Skin epidermis (tissue), 12 donors: ENCODE data around the gene THADA.

Experiments used
- H3K27ac ChIP-seq, 21 experiments: fragments of 200-600 bp; sonication (generic) in 11 of 21; one replicate each; pipeline ENCODE4 v1.5.0; 2020; ENCODE audit warnings: mild to moderate bottlenecking in 3 of 21, inconsistent platforms in 2 of 21, moderate library complexity in 2 of 21
- H3K4me3 ChIP-seq, 7 experiments: fragments of 200-600 bp; sonication (generic) in 2 of 7; one replicate each; pipeline ENCODE4 v1.5.0; 2020; ENCODE audit warnings: inconsistent platforms in 2 of 7, mild to moderate bottlenecking in 2 of 7, moderate library complexity in 1 of 7

Gene THADA

GRCh38 chr2:43430489-43430888 lies 165.3 kb downstream of the THADA start:
- Histone ChIP-seq H3K4me3 (no peak overlapping the region), H3K27ac (peak overlapping the region in 1 of 21 experiments; percentile 26)

- peak overlapping the region in 1 of 21 experiments; percentile 19 for H3K27ac ChIP-seq
Measured at GRCh38 chr2:43429369-43429768, 166.5 kb downstream of the THADA start.

GRCh38 chr2:43427032-43427424 lies 168.8 kb downstream of the THADA start:
- Histone ChIP-seq H3K4me3 (no peak overlapping the region), H3K27ac (peak overlapping the region; percentile 13 to 87 (median 81))

More at GRCh38 chr2:43429369-43429768, 166.5 kb downstream of the THADA start:
- H3K4me3 ChIP-seq, result no peak overlapping the region

GRCh38 chr2:43426305-43427031 lies 169.4 kb downstream of the THADA start:
- Histone ChIP-seq H3K27ac (peak overlapping the region in 20 of 21 experiments; percentile 46 to 87 (median 81)), H3K4me3 (no peak overlapping the region)

- Histone ChIP-seq H3K27ac (peak overlapping the region in 19 of 21 experiments; percentile 1 to 87 (median 81)), H3K4me3 (no peak overlapping the region)
Measured at GRCh38 chr2:43425659-43426058, 170.2 kb downstream of the THADA start.

GRCh38 chr2:43424262-43425207 lies 171.3 kb downstream of the THADA start:
- peak overlapping the region in 18 of 21 experiments; percentile 0 to 87 (median 68) for H3K27ac ChIP-seq
- H3K4me3 ChIP-seq, result no peak overlapping the region

GRCh38 chr2:43423941-43424261 lies 171.9 kb downstream of the THADA start:
- Histone ChIP-seq H3K4me3 (no peak overlapping the region), H3K27ac (peak overlapping the region in 9 of 21 experiments; percentile 4 to 87 (median 51))

- Histone ChIP-seq H3K27ac (peak overlapping the region in 17 of 21 experiments; percentile 30 to 77 (median 51)), H3K4me3 (no peak overlapping the region)
Measured at GRCh38 chr2:43421194-43421593, 174.6 kb downstream of the THADA start.

- peak overlapping the region in 17 of 21 experiments; percentile 30 to 77 (median 51) for H3K27ac ChIP-seq
Measured at GRCh38 chr2:43420389-43420801, 175.4 kb downstream of the THADA start.

GRCh38 chr2:43419876-43420275 lies 176.0 kb downstream of the THADA start:
- Histone ChIP-seq H3K4me3 (no peak overlapping the region), H3K27ac (peak overlapping the region in 15 of 21 experiments; percentile 6 to 77 (median 37))

More at GRCh38 chr2:43420389-43420801, 175.4 kb downstream of the THADA start:
- H3K4me3 ChIP-seq, result no peak overlapping the region

- Histone ChIP-seq H3K27ac (peak overlapping the region in 7 of 21 experiments; percentile 18 to 77 (median 60)), H3K4me3 (no peak overlapping the region)
Measured at GRCh38 chr2:43419243-43419642, 176.6 kb downstream of the THADA start.

GRCh38 chr2:43418680-43419079 lies 177.2 kb downstream of the THADA start:
- peak overlapping the region in 4 of 21 experiments; percentile 17 to 77 (median 53) for H3K27ac ChIP-seq
- H3K4me3 ChIP-seq, result no peak overlapping the region

- Histone ChIP-seq H3K27ac (peak overlapping the region in 3 of 21 experiments; percentile 5 to 42 (median 17)), H3K4me3 (no peak overlapping the region)
Measured at GRCh38 chr2:43417300-43417699, 178.5 kb downstream of the THADA start.

GRCh38 chr2:43415592-43415991 lies 180.2 kb downstream of the THADA start:
- H3K27ac ChIP-seq, result peak overlapping the region in 15 of 21 experiments; percentile 1 to 69 (median 46)
- H3K4me3 ChIP-seq, result no peak overlapping the region

- peak overlapping the region in 6 of 21 experiments; percentile 13 to 68 (median 40) for H3K27ac ChIP-seq
- no peak overlapping the region for H3K4me3 ChIP-seq
Measured at GRCh38 chr2:43414586-43415135, 181.2 kb downstream of the THADA start.

GRCh38 chr2:43414033-43414432 lies 181.8 kb downstream of the THADA start:
- Histone ChIP-seq H3K27ac (peak overlapping the region in 2 of 21 experiments; percentile 13 to 41), H3K4me3 (no peak overlapping the region)

GRCh38 chr2:43412114-43412753 lies 183.6 kb downstream of the THADA start:
- Histone ChIP-seq H3K4me3 (no peak overlapping the region), H3K27ac (peak overlapping the region in 3 of 21 experiments; percentile 14 to 24 (median 15))

- peak overlapping the region in 1 of 21 experiments; percentile 33 for H3K27ac ChIP-seq
- H3K4me3 ChIP-seq, result no peak overlapping the region
Measured at GRCh38 chr2:43410055-43410604, 185.7 kb downstream of the THADA start.
